ENCODE measurements around the gene FAM81A. TPM values are rescaled to one million over a fixed set of nuclear protein-coding genes. Genes with fewer than 3 reads are reported as not detected.

The FAM81A gene
- total and polyA plus RNA-seq, 12 donors: 1.3 to 10.1 (median 3.6) TPM

GRCh38 chr15:59548501-59549226, 110.7 kb downstream of the FAM81A start:
- no peak overlapping the region for H3K27ac ChIP-seq
- peaks cover 0 to 9% (median 0%) of the 10 kb centered on the region in 9 donors for H3K4me1 ChIP-seq
- H3K4me3 ChIP-seq: no peak overlapping the region
- WGBS, 2 donors: 76 to 81% methylated on average over 9 of the region's 9 CpGs
- ATAC-seq (no peak), DNase-seq (no peak)
- H3K9me3 ChIP-seq: no peaks in the 10 kb centered on the region
- TF ChIP-seq CTCF (IDR thresholded peaks at IDR 0.05): no peak
- H3K27me3 ChIP-seq: peaks cover 0 to 7% (median 0%) of the 10 kb centered on the region in 7 donors
- intact Hi-C loops (cut with DNase I): loop anchor here in 2 of 10 donors (10.0 kb wide), 1 partner anchor 86 kb away; no protein-coding TSS in a partner anchor
- no peaks in the 10 kb centered on the region for H3K36me3 ChIP-seq

GRCh38 chr15:59549301-59550185, 111.6 kb downstream of the FAM81A start:
- 64 to 66% methylated on average over 9 of the region's 9 CpGs for WGBS, 2 donors
- ATAC-seq: no peak
- DNase-seq: no peak
- H3K27ac ChIP-seq: no peak overlapping the region
- intact Hi-C loops (cut with DNase I): loop anchor here in 2 of 10 donors (10.0 kb wide), 1 partner anchor 85 kb away; no protein-coding TSS in a partner anchor
- no peaks in the 10 kb centered on the region for H3K9me3 ChIP-seq
- no peak overlapping the region for H3K4me3 ChIP-seq
- peaks cover 0 to 6% (median 0%) of the 10 kb centered on the region in 9 donors for H3K4me1 ChIP-seq
- peaks cover 0 to 4% (median 0%) of the 10 kb centered on the region in 7 donors for H3K27me3 ChIP-seq
- H3K36me3 ChIP-seq: no peaks in the 10 kb centered on the region
- TF ChIP-seq CTCF (IDR thresholded peaks at IDR 0.05): no peak

GRCh38 chr15:59550530-59550929, 112.5 kb downstream of the FAM81A start:
- WGBS, 2 donors: 25 to 41% methylated on average over 1 of the region's 1 CpG
- TF ChIP-seq CTCF (IDR thresholded peaks at IDR 0.05): no peak
- DNase-seq (no peak), ATAC-seq (peak in 1 of 8 donors; percentile 51)
- H3K27me3 ChIP-seq: peaks cover 0 to 4% (median 0%) of the 10 kb centered on the region in 7 donors
- intact Hi-C loops (cut with DNase I): no loop called here
- no peaks in the 10 kb centered on the region for H3K9me3 ChIP-seq
- no peaks in the 10 kb centered on the region for H3K36me3 ChIP-seq
- peak overlapping the region in 1 of 10 donors; percentile 4 for H3K27ac ChIP-seq
- no peak overlapping the region for H3K4me3 ChIP-seq
- H3K4me1 ChIP-seq: peaks cover 0 to 6% (median 0%) of the 10 kb centered on the region in 9 donors

DNA sequence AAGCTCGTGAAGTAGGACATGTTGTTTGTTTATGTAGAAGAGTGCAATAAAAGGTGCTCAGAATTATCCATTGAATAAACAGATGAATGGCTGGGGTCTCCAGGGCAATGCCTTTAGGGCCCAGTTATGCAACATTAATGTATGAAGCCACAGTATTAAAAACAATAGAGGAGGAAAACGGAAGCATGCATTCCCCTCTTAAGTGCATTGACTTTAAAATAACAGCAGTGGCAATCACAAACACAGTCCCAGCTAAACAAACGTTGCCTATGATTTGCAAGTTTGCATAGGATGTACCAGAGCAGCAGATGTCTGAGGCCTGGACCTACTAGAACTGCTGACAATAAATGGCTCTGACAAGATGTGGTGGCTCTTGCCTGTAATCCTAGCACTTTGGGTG, 113.0 kb downstream of the FAM81A start:
- ATAC-seq (no peak), DNase-seq (no peak)
- intact Hi-C loops (cut with DNase I): no loop called here
- no peak overlapping the region for H3K4me3 ChIP-seq
- no peaks in the 10 kb centered on the region for H3K36me3 ChIP-seq
- peaks cover 0 to 4% (median 0%) of the 10 kb centered on the region in 7 donors for H3K27me3 ChIP-seq
- no peaks in the 10 kb centered on the region for H3K9me3 ChIP-seq
- 57 to 64% methylated on average over 3 of the region's 3 CpGs for WGBS, 2 donors
- TF ChIP-seq CTCF (IDR thresholded peaks at IDR 0.05): no peak
- H3K27ac ChIP-seq: peak overlapping the region in 1 of 10 donors; percentile 4
- H3K4me1 ChIP-seq: peaks cover 0 to 6% (median 0%) of the 10 kb centered on the region in 9 donors
